Astrocyte of the spinal cord (primary cell): Measurements from ENCODE around the gene ZNF652.
"Not testable (repeated sequence)": the region's sequence is repeated elsewhere in the genome, so short reads cannot be mapped to it uniquely, and the experiment has no call there.

ENCODE experiments used
- DNase-seq: peaks from one replicate; pipeline ENCODE4 v3.0.0; 2011; ENCODE audit warnings: low read depth, low spot score
- H3K4me3 ChIP-seq: 2 replicates; pipeline ENCODE4 v1.5.1; 2011; ENCODE audit warnings: low read depth, mild to moderate bottlenecking, low read length, moderate library complexity
- CTCF ChIP-seq: IDR thresholded peaks from 2 replicates; pipeline ENCODE4 v1.5.1; 2012; ENCODE audit warnings: low read depth, mild to moderate bottlenecking, low read length, inconsistent platforms
- in situ Hi-C: cut with HindIII; loops from 2 replicates; pipeline ENCODE4 v1.10.0; 2017; ENCODE audit warnings: low sequenced_read_pairs

Gene ZNF652

GRCh38 chr17:49393491-49394255 is 31.6 kb upstream of the ZNF652 start:
- in situ Hi-C loops = no loop called here
- no peak overlapping the region for H3K4me3 ChIP-seq
- no peak for DNase-seq
- TF ChIP-seq CTCF = no peak

GRCh38 chr17:49390548-49391324 is 28.7 kb upstream of the ZNF652 start:
- no peak overlapping the region for H3K4me3 ChIP-seq
- no peak for TF ChIP-seq CTCF
- in situ Hi-C loops = no loop called here
- no peak for DNase-seq

GRCh38 chr17:49389514-49390347 is 27.7 kb upstream of the ZNF652 start:
- DNase-seq = peak; percentile 71
- H3K4me3 ChIP-seq, in situ Hi-C loops: not testable (repeated sequence)

- in situ Hi-C loops = no loop called here
Observed at GRCh38 chr17:49388692-49389513, 26.9 kb upstream of the ZNF652 start.

GRCh38 chr17:49388290-49388640 is 26.2 kb upstream of the ZNF652 start:
- H3K4me3 ChIP-seq = no peak overlapping the region
- no peak for DNase-seq
- no peak for TF ChIP-seq CTCF
- in situ Hi-C loops = no loop called here

More at GRCh38 chr17:49388692-49389513, 26.9 kb upstream of the ZNF652 start:
- DNase-seq = no peak
- no peak for TF ChIP-seq CTCF
- H3K4me3 ChIP-seq = no peak overlapping the region

- in situ Hi-C loops = no loop called here
- TF ChIP-seq CTCF = no peak
- DNase-seq = no peak
- no peak overlapping the region for H3K4me3 ChIP-seq
Observed at GRCh38 chr17:49387498-49388289, 25.6 kb upstream of the ZNF652 start.
